ENCODE measurements around the gene ALOX5. TPM values are rescaled to one million over a fixed set of nuclear protein-coding genes. Genes with fewer than 3 reads are reported as not detected.

ALOX5 gene
- total RNA-seq, 1 experiment from 2014 or later, result 6.1 TPM

DNA sequence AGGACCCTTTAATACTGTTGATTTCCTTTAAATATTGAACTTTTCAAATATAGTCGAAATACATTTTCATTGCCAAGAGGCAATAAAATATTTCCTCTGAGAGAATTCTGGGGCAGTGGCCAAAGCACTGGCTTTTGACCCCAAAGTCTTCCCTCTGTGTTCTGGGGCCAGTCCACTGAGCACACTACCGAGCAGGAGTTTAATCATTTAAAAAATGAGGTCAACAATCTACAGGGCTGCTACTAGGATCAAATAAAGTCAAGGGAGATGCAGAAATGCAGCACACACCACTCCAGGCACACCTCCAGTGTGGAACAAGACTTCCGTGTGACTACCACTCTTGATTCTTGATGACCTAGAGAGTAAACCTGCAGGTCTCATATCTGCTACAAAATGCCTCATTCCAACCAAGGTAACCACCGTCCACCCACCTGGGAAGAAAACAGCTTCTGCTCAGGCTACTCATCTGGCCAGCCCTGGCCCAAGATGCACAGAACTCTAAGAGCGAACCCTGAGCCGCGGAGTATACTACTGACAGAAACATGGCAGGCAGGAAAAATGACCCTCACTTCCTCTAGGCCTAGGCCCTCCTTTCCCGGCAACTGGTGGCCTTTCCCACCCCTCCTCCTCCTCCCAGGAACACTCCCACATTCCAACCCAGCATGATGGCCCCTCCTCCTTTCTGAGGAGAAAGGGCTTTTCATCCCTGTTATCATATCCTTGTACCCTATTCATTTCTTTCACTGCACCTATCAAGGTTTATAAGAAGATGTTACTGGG is 97.7 kb downstream of the ALOX5 start:
- H3K9me2 ChIP-seq (ENCODE audit: insufficient read depth), result no peaks in the 10 kb centered on the region
- no peak overlapping the region for H3K4me3 ChIP-seq (replicated peaks in 1 of 2; ENCODE audit: low read depth in 1 of 2, low read length in 2 of 2)
- H2AFZ ChIP-seq (ENCODE audit: low read depth, low read length, poor library complexity, severe bottlenecking), result no peak overlapping the region
- POLR2A ChIA-PET, result no interaction called here
- no peaks in the 10 kb centered on the region for H3K36me3 ChIP-seq (ENCODE audit: control insufficient read depth in 1 of 2, insufficient read depth in 2 of 2, low read length in 2 of 2)
- H3K79me2 ChIP-seq (ENCODE audit: insufficient read depth, low read length), result no peaks in the 10 kb centered on the region
- RAD21 ChIA-PET (ENCODE audit: low non-redundant PET in 1 of 2, low total read pairs in 2 of 2, uncharacterized antibody in 2 of 2, unreplicated experiment in 2 of 2), result no interaction called here
- TF ChIP-seq, protein P1, sequence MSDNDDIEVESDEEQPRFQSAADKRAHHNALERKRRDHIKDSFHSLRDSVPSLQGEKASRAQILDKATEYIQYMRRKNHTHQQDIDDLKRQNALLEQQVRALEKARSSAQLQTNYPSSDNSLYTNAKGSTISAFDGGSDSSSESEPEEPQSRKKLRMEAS (IDR thresholded peaks at IDR 0.05), result no peak
- no peak for TF ChIP-seq YY1 (IDR thresholded peaks at IDR 0.05; ENCODE audit: extremely low read depth, insufficient replicate concordance, low read depth, low read length)
- no peak for TF ChIP-seq SRF (IDR thresholded peaks at IDR 0.05; ENCODE audit: low read depth)
- no peak for TF ChIP-seq SP1 (IDR thresholded peaks at IDR 0.05; ENCODE audit: low read depth)
- TF ChIP-seq JUND (IDR thresholded peaks at IDR 0.05), result no peak
- no peak for TF ChIP-seq EZH2 (IDR thresholded peaks at IDR 0.05)
- TF ChIP-seq RAD21 (IDR thresholded peaks at IDR 0.05; ENCODE audit: low read depth), result no peak
- TF ChIP-seq CBX3 (IDR thresholded peaks at IDR 0.05; ENCODE audit: low read depth), result no peak
- TF ChIP-seq CEBPB (IDR thresholded peaks at IDR 0.05; ENCODE audit: low read depth), result no peak
- no peak for TF ChIP-seq TCF7L2 (IDR thresholded peaks at IDR 0.05; ENCODE audit: borderline replicate concordance, extremely low read depth, insufficient read depth, insufficient read length)
- no peak for TF ChIP-seq POLR2A (IDR thresholded peaks at IDR 0.05; ENCODE audit: borderline replicate concordance, extremely low read depth, insufficient read depth, insufficient read length)
- no peak for TF ChIP-seq EGR1 (IDR thresholded peaks at IDR 0.05; ENCODE audit: low read depth)
- TF ChIP-seq, protein P2, sequence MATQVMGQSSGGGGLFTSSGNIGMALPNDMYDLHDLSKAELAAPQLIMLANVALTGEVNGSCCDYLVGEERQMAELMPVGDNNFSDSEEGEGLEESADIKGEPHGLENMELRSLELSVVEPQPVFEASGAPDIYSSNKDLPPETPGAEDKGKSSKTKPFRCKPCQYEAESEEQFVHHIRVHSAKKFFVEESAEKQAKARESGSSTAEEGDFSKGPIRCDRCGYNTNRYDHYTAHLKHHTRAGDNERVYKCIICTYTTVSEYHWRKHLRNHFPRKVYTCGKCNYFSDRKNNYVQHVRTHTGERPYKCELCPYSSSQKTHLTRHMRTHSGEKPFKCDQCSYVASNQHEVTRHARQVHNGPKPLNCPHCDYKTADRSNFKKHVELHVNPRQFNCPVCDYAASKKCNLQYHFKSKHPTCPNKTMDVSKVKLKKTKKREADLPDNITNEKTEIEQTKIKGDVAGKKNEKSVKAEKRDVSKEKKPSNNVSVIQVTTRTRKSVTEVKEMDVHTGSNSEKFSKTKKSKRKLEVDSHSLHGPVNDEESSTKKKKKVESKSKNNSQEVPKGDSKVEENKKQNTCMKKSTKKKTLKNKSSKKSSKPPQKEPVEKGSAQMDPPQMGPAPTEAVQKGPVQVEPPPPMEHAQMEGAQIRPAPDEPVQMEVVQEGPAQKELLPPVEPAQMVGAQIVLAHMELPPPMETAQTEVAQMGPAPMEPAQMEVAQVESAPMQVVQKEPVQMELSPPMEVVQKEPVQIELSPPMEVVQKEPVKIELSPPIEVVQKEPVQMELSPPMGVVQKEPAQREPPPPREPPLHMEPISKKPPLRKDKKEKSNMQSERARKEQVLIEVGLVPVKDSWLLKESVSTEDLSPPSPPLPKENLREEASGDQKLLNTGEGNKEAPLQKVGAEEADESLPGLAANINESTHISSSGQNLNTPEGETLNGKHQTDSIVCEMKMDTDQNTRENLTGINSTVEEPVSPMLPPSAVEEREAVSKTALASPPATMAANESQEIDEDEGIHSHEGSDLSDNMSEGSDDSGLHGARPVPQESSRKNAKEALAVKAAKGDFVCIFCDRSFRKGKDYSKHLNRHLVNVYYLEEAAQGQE (IDR thresholded peaks at IDR 0.05; ENCODE audit: low read depth), result no peak
- TF ChIP-seq ZNF274 (IDR thresholded peaks at IDR 0.05; ENCODE audit: low read depth, low read length), result no peak
- TF ChIP-seq, protein P3, sequence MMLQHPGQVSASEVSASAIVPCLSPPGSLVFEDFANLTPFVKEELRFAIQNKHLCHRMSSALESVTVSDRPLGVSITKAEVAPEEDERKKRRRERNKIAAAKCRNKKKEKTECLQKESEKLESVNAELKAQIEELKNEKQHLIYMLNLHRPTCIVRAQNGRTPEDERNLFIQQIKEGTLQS (IDR thresholded peaks at IDR 0.05), result no peak
- TF ChIP-seq, protein P4, sequence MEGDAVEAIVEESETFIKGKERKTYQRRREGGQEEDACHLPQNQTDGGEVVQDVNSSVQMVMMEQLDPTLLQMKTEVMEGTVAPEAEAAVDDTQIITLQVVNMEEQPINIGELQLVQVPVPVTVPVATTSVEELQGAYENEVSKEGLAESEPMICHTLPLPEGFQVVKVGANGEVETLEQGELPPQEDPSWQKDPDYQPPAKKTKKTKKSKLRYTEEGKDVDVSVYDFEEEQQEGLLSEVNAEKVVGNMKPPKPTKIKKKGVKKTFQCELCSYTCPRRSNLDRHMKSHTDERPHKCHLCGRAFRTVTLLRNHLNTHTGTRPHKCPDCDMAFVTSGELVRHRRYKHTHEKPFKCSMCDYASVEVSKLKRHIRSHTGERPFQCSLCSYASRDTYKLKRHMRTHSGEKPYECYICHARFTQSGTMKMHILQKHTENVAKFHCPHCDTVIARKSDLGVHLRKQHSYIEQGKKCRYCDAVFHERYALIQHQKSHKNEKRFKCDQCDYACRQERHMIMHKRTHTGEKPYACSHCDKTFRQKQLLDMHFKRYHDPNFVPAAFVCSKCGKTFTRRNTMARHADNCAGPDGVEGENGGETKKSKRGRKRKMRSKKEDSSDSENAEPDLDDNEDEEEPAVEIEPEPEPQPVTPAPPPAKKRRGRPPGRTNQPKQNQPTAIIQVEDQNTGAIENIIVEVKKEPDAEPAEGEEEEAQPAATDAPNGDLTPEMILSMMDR (IDR thresholded peaks at IDR 0.05 in 2 of 3, conservative IDR thresholded peaks at IDR 0.05 in 1 of 3; ENCODE audit: borderline replicate concordance in 1 of 3, insufficient read depth in 1 of 3, low read depth in 2 of 3, low read length in 2 of 3), result no peak
- no peaks in the 10 kb centered on the region for H3K9me3 ChIP-seq (ENCODE audit: control insufficient read depth in 1 of 2, insufficient read depth in 1 of 2, low read depth in 1 of 2, low read length in 2 of 2)
- no peak overlapping the region for H3K27ac ChIP-seq (ENCODE audit: low read depth, low read length)
- H3K9ac ChIP-seq (ENCODE audit: low read length), result no peak overlapping the region
- CTCF ChIA-PET, result no interaction called here
- ATAC-seq, result no peak
- no peak for DNase-seq (ENCODE audit: low read depth, low spot score)
- intact Hi-C loops (cut with micrococcal nuclease), result no loop called here
- H3K27me3 ChIP-seq (ENCODE audit: insufficient read depth, low read length), result no peaks in the 10 kb centered on the region
- H4K20me1 ChIP-seq (ENCODE audit: insufficient read depth), result no peaks in the 10 kb centered on the region; the same call in 1 of the 2 replicates
- no peaks in the 10 kb centered on the region for H3K4me1 ChIP-seq (ENCODE audit: control insufficient read depth in 1 of 2, insufficient read depth in 2 of 2, low read length in 2 of 2)
- H3K4me2 ChIP-seq (ENCODE audit: low read length), result no peak overlapping the region
- BruUV-seq (replicated peaks), result no TSS peak

Measured in HCT116 (cell line).